22Rv1 (cell line): ENCODE results near the gene GDE1.

Experiments used
- CTCF ChIP-seq: fragments of 450-650 bp; IDR thresholded peaks from 2 replicates; pipeline ENCODE4 v1.5.1; 2017; ENCODE audit warnings: mild to moderate bottlenecking
- ZFX ChIP-seq: fragments of 450-650 bp; IDR thresholded peaks from 2 replicates; pipeline ENCODE4 v1.6.1; 2017; ENCODE audit warnings: antibody characterized with exemption, borderline replicate concordance

GRCh38 chr16:19463468-19464315, 58.2 kb downstream of the GDE1 start:
- TF ChIP-seq CTCF (no peak), ZFX (no peak)
